ENCODE data around the gene FOXP1. TPM values are rescaled to one million over a fixed set of nuclear protein-coding genes. Genes with fewer than 3 reads are reported as not detected.
A peak's percentile ranks its signal among the peaks of the same experiment; 100 is the strongest.

The FOXP1 gene
- total and polyA plus RNA-seq, 2 of the 13 experiments (the other 11 are each of a cell fraction or from before 2014, with no cell fraction given) = 40.4 to 59.0 TPM

- TF ChIP-seq ZNF256 (CRISPR knock-in tag; conservative IDR thresholded peaks at IDR 0.05) (no peak), SKI (IDR thresholded peaks at IDR 0.05; ENCODE audit: partially characterized antibody) (no peak), NFYC (CRISPR knock-in tag; IDR thresholded peaks at IDR 0.05) (no peak), E2F5 (CRISPR knock-in tag; conservative IDR thresholded peaks at IDR 0.05) (no peak), ZMAT5 (CRISPR knock-in tag; IDR thresholded peaks at IDR 0.05; ENCODE audit: borderline replicate concordance, low read depth) (no peak), MEF2D (CRISPR knock-in tag; IDR thresholded peaks at IDR 0.05) (peak; percentile 78; the same call in 1 of the 2 replicates), ZNF343 (CRISPR knock-in tag; IDR thresholded peaks at IDR 0.05) (0 out of 2 replicates have a peak, but pooled peaks have one; percentile 73), ZUFSP (CRISPR knock-in tag; IDR thresholded peaks at IDR 0.05; ENCODE audit: borderline replicate concordance) (no peak), DRAP1 (CRISPR knock-in tag; IDR thresholded peaks at IDR 0.05) (peak; percentile 69), ZBTB42 (CRISPR knock-in tag; IDR thresholded peaks at IDR 0.05) (no peak), ATM (IDR thresholded peaks at IDR 0.05; ENCODE audit: borderline replicate concordance) (no peak), ZNF564 (CRISPR knock-in tag; IDR thresholded peaks at IDR 0.05) (no peak), ZFP37 (CRISPR knock-in tag; IDR thresholded peaks at IDR 0.05; ENCODE audit: borderline replicate concordance) (peak; percentile 78; the same call in 1 of the 2 replicates), MED13 (CRISPR knock-in tag; IDR thresholded peaks at IDR 0.05) (peak; percentile 48; the same call in 1 of the 2 replicates), ZNF253 (CRISPR knock-in tag; IDR thresholded peaks at IDR 0.05; ENCODE audit: borderline replicate concordance) (no peak), ZSCAN9 (CRISPR knock-in tag; IDR thresholded peaks at IDR 0.05; ENCODE audit: borderline replicate concordance) (peak; percentile 68; the same call in 1 of the 2 replicates), CCAR2 (optimal IDR thresholded peaks at IDR 0.05; ENCODE audit: low read depth, low read length) (peak; percentile 32), MYPOP (CRISPR knock-in tag; IDR thresholded peaks at IDR 0.05) (no peak), UBTF (CRISPR knock-in tag; IDR thresholded peaks at IDR 0.05) (peak; percentile 38; the same call in 1 of the 2 replicates), SP1 (IDR thresholded peaks at IDR 0.05) (no peak), SP1 (CRISPR knock-in tag; IDR thresholded peaks at IDR 0.05) (no peak), ZFP36L2 (CRISPR knock-in tag; IDR thresholded peaks at IDR 0.05) (no peak)
These were observed 430.6 kb downstream of the FOXP1 start (continued) for GRCh38 chr3:71152892-71153265.
